ENCODE measurements around the gene ARID3A.

DNA sequence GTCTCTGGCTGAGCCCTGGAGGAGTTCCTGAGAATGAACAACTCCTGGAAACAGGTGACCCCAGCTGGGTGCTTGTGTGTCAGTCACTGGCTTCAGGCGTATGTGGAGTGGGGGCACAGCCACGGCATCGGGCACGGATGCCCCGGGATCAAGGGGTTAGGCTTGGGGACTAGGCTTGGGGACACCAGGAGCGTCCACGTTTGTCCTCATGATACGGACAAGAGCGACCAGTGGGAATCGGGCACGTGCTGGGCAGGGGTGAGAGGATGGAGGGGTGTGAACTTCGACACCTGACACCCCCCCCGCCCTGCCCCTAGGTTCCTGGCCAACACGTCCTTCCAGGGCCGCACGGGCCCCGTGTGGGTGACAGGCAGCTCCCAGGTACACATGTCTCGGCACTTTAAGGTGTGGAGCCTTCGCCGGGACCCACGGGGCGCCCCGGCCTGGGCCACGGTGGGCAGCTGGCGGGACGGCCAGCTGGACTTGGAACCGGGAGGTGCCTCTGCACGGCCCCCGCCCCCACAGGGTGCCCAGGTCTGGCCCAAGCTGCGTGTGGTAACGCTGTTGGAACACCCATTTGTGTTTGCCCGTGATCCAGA, 78.5 kb downstream of the ARID3A start:
- TF ChIP-seq, protein P1, sequence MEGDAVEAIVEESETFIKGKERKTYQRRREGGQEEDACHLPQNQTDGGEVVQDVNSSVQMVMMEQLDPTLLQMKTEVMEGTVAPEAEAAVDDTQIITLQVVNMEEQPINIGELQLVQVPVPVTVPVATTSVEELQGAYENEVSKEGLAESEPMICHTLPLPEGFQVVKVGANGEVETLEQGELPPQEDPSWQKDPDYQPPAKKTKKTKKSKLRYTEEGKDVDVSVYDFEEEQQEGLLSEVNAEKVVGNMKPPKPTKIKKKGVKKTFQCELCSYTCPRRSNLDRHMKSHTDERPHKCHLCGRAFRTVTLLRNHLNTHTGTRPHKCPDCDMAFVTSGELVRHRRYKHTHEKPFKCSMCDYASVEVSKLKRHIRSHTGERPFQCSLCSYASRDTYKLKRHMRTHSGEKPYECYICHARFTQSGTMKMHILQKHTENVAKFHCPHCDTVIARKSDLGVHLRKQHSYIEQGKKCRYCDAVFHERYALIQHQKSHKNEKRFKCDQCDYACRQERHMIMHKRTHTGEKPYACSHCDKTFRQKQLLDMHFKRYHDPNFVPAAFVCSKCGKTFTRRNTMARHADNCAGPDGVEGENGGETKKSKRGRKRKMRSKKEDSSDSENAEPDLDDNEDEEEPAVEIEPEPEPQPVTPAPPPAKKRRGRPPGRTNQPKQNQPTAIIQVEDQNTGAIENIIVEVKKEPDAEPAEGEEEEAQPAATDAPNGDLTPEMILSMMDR (IDR thresholded peaks at IDR 0.05) = no peak
- TF ChIP-seq POLR2A (IDR thresholded peaks at IDR 0.05) = no peak
